H1 (cell line): ENCODE results near the gene MCMBP.

ENCODE experiments used
- BCL11A ChIP-seq, 2 experiments: IDR thresholded peaks; one replicate each; pipeline ENCODE4 v1.6.1; 2011; ENCODE audit warnings: low read depth in 2 of 2, low read length in 2 of 2, mild to moderate bottlenecking in 2 of 2
- CTCF ChIP-seq, 3 experiments: IDR thresholded peaks; 1 replicate in 2 of 3; 2 replicates in 1 of 3; pipeline versions ENCODE4 v1.5.1 to v1.6.1; 2011; ENCODE audit warnings: low read length in 3 of 3, mild to moderate bottlenecking in 3 of 3, inconsistent platforms in 2 of 3, low read depth in 1 of 3, moderate library complexity in 1 of 3; ENCODE audit not compliant: insufficient read depth in 1 of 3; ENCODE audit errors: control extremely low read depth in 1 of 3
- E2F6 ChIP-seq: IDR thresholded peaks from 2 replicates; pipeline ENCODE4 v1.6.1; 2012; ENCODE audit warnings: inconsistent platforms
- EP300 ChIP-seq, 2 experiments: IDR thresholded peaks; 1 replicate in 1 of 2; 2 replicates in 1 of 2; pipeline ENCODE4 v1.6.1; 2011 to 2012; ENCODE audit warnings: low read depth in 2 of 2, low read length in 2 of 2, mild to moderate bottlenecking in 2 of 2, borderline replicate concordance in 1 of 2, inconsistent platforms in 1 of 2, moderate library complexity in 1 of 2
- HDAC6 ChIP-seq: IDR thresholded peaks from one replicate; pipeline ENCODE4 v1.7.1; 2012; ENCODE audit warnings: low read depth, mild to moderate bottlenecking, inconsistent platforms, low read length, moderate library complexity
- JUN ChIP-seq: IDR thresholded peaks from 2 replicates; pipeline ENCODE4 v1.6.1; 2011; ENCODE audit warnings: low read depth, mild to moderate bottlenecking, improper control_type of control experiment, low read length
- KDM1A ChIP-seq: fragments of 200-600, 300-600 bp; sonication (generic); IDR thresholded peaks from 2 replicates; pipeline ENCODE4 v1.7.1; 2016; ENCODE audit warnings: mild to moderate bottlenecking, low read length, borderline replicate concordance
- POLR2A ChIP-seq, 2 experiments: IDR thresholded peaks; 1 replicate in 1 of 2; 2 replicates in 1 of 2; pipeline ENCODE4 v1.6.1; 2011; ENCODE audit warnings: low read depth in 2 of 2, low read length in 2 of 2, mild to moderate bottlenecking in 2 of 2; ENCODE audit errors: control extremely low read depth in 1 of 2
- POLR2AphosphoS5 ChIP-seq: IDR thresholded peaks from 2 replicates; pipeline ENCODE4 v1.6.1; 2011; ENCODE audit warnings: low read depth, low read length
- RAD21 ChIP-seq, 2 experiments: IDR thresholded peaks in 1 of 2; conservative IDR thresholded peaks in 1 of 2; 2 replicates each; pipeline ENCODE4 v1.6.1; 2011; ENCODE audit warnings: low read depth in 2 of 2, low read length in 2 of 2, improper control_type of control experiment in 1 of 2, inconsistent platforms in 1 of 2, mild to moderate bottlenecking in 1 of 2, moderate library complexity in 1 of 2
- SP4 ChIP-seq: IDR thresholded peaks from 2 replicates; pipeline ENCODE4 v1.6.1; 2012; ENCODE audit warnings: low read length, inconsistent platforms
- USF2 ChIP-seq: IDR thresholded peaks from 2 replicates; pipeline ENCODE4 v1.6.1; 2011; ENCODE audit warnings: low read length, improper control_type of control experiment
- YY1 ChIP-seq: IDR thresholded peaks from 2 replicates; pipeline ENCODE4 v1.6.1; 2011; ENCODE audit warnings: low read depth, mild to moderate bottlenecking, low read length

GRCh38 chr10:119898577-119898976 lies 25.9 kb upstream of the MCMBP start:
- TF ChIP-seq CTCF (IDR thresholded peaks at IDR 0.05; ENCODE audit: control extremely low read depth in 1 of 3, insufficient read depth in 1 of 3, low read depth in 1 of 3, low read length in 3 of 3) (no peak), JUN (no peak), POLR2A (IDR thresholded peaks at IDR 0.05; ENCODE audit: control extremely low read depth in 1 of 2, low read depth in 2 of 2, low read length in 2 of 2) (no peak), EP300 (IDR thresholded peaks at IDR 0.05; ENCODE audit: borderline replicate concordance in 1 of 2, low read depth in 2 of 2, low read length in 2 of 2) (no peak), BCL11A (IDR thresholded peaks at IDR 0.05; ENCODE audit: low read depth in 2 of 2, low read length in 2 of 2) (no peak), E2F6 (no peak), USF2 (no peak), RAD21 (IDR thresholded peaks at IDR 0.05 in 1 of 2, conservative IDR thresholded peaks at IDR 0.05 in 1 of 2; ENCODE audit: low read depth in 2 of 2, low read length in 2 of 2) (no peak), YY1 (no peak), POLR2AphosphoS5 (no peak), SP4 (no peak), KDM1A (no peak), HDAC6 (no peak)
